Esophagus muscularis mucosa (tissue), 4 donors: Measurements from ENCODE around the gene MNT. TPM values are rescaled to one million over a fixed set of nuclear protein-coding genes. Genes with fewer than 3 reads are reported as not detected.
A peak's percentile ranks its signal among the peaks of the same experiment; 100 is the strongest.

Source experiments
- DNase-seq: peaks from one replicate; pipeline ENCODE4 v3.0.0-alpha.2; 2017; ENCODE audit errors: extremely low spot score
- H3K27ac ChIP-seq, 4 donors: fragments of 200-600 bp; sonication (generic); replicated peaks in 1 of 4; 1 replicate in 3 of 4; 2 replicates in 1 of 4; pipeline ENCODE4 v1.5.1; 2016 to 2019; ENCODE audit warnings: mild to moderate bottlenecking in 1 of 4
- H3K27me3 ChIP-seq, 4 donors: fragments of 200-600 bp; sonication (generic); one replicate each; pipeline versions ENCODE4 v1.5.1 to v1.6.0; 2016 to 2019
- H3K36me3 ChIP-seq, 4 donors: fragments of 200-600 bp; sonication (generic); one replicate each; pipeline ENCODE4 v1.5.1; 2016 to 2019
- H3K4me1 ChIP-seq, 4 donors: fragments of 200-600 bp; sonication (generic); one replicate each; pipeline ENCODE4 v1.5.1; 2016 to 2019
- H3K4me3 ChIP-seq, 4 donors: fragments of 200-600 bp; sonication (generic); 1 replicate in 2 of 4; 2 replicates in 2 of 4; pipeline ENCODE4 v1.5.1; 2016 to 2019; ENCODE audit warnings: mild to moderate bottlenecking in 4 of 4, moderate library complexity in 1 of 4
- H3K9me3 ChIP-seq, 4 donors: fragments of 200-600 bp; sonication (generic); 1 replicate in 3 of 4; 2 replicates in 1 of 4; pipeline ENCODE4 v1.5.1; 2016 to 2019
- EP300 ChIP-seq: sonication (generic); formaldehyde crosslinking; IDR thresholded peaks from one replicate; pipeline ENCODE4 v1.6.1; 2017; ENCODE audit warnings: antibody characterized with exemption
- POLR2A ChIP-seq: fragments of 450-650 bp; IDR thresholded peaks from one replicate; pipeline ENCODE4 v1.6.1; 2017; ENCODE audit warnings: antibody characterized with exemption, moderate library complexity, mild to moderate bottlenecking, low read depth
- POLR2AphosphoS5 ChIP-seq, 2 donors: sonication (generic); formaldehyde crosslinking; IDR thresholded peaks; one replicate each; pipeline ENCODE4 v1.6.1; 2017; ENCODE audit warnings: antibody characterized with exemption in 2 of 2
- WGBS: methylation state at CpG from one replicate; pipeline ENCODE4 v1.1.5; 2018; 5-methylcytosine and 5-hydroxymethylcytosine counted together
- intact Hi-C: fragments of 100-400 bp; cut with DNase I; formaldehyde crosslinking; loops from one replicate; pipeline ENCODE4 v1.15.1; 2023
- total RNA-seq, 4 donors: library from RNA; depleted of rRNA; stranded (reverse); fragments of >200 nt; gene quantifications; one replicate each; pipeline versions ENCODE4 v1.1.0 to v1.2.1, GENCODE V29; 2016
- TF ChIP-seq, protein P1 (sequence below), 3 experiments: fragments of 200-600 bp in 2 of 3; fragments of 450-650 bp in 1 of 3; sonication (generic) in 2 of 3; IDR thresholded peaks; one replicate each; pipeline ENCODE4 v1.5.1; 2017 to 2019; ENCODE audit warnings: antibody characterized with exemption in 3 of 3, mild to moderate bottlenecking in 2 of 3, moderate library complexity in 1 of 3

The MNT gene
- total RNA-seq, 4 donors from 2014 or later = 10.8 to 17.4 (median 13.8) TPM

DNA sequence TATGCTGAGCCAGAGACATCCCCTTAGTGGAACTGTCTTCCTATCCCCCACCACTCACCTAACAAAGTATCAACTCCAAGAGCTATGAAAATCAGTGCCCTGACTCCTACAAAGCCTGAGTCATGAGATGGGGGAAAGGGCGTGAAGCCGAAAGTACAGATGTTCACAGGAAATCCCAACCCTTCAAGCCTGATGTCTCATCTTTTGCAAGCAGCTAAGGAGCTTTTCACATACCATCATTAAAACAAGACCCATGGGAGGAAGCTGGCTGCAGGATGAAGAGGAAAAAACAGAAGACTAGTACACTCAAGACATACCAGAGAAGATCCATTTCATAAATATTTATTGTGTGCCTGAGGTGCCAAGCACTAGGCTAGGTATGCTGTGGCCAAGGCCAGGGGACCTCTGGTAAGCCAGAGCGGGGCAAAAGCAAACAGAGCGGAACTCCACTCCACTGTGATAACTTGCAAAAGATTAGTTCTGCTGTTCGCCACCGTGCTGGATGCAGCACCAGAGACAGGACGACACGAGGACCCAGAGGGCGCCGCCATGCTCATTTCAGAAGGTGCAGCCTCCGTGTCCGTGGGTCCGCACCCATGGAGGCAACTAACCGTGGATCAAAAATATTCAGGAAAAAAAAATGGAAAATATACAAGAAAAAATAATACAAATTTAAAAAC, 4.5 kb upstream of the MNT start:
- intact Hi-C loops = loop anchor here (5.0 kb wide), 1 partner anchor 68 kb away; the partner anchor contains the start of genes SGSM2 and TSR1
- peak overlapping the region; percentile 98 to 100 (median 100) for H3K27ac ChIP-seq
- TF ChIP-seq EP300 (no peak), POLR2AphosphoS5 (IDR thresholded peaks at IDR 0.05) (peak in 1 of 2 donors; percentile 22)
- H3K4me1 ChIP-seq = peaks cover 51 to 61% (median 57%) of the 10 kb centered on the region in 4 donors
- no peaks in the 10 kb centered on the region for H3K27me3 ChIP-seq
- WGBS = 75% methylated on average over 14 of the region's 14 CpGs
- DNase-seq = no peak
- H3K9me3 ChIP-seq = no peaks in the 10 kb centered on the region
- H3K36me3 ChIP-seq = no peaks in the 10 kb centered on the region
- H3K4me3 ChIP-seq = no peak overlapping the region

DNA sequence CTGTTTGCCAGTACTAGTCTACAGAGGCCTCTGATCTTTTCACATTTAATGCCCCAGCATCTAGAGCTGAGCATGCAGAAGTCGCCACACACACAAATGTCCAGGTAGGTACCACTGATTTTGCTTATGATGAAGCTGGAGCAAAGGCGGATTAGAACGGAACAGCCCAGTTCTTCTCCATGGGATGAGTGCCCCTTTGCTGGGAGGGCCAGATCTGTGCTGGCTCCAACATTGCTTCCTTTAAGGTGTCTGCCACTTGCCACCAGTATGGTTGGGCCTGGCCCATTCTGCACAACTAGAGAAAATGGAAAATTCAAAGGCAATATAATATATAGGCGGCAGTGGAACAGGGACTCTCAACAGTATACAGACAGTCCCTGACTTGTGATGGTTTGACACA, 2.2 kb upstream of the MNT start:
- no peak overlapping the region for H3K4me3 ChIP-seq
- 97% methylated on average over 4 of the region's 4 CpGs for WGBS
- no peak for DNase-seq

DNA sequence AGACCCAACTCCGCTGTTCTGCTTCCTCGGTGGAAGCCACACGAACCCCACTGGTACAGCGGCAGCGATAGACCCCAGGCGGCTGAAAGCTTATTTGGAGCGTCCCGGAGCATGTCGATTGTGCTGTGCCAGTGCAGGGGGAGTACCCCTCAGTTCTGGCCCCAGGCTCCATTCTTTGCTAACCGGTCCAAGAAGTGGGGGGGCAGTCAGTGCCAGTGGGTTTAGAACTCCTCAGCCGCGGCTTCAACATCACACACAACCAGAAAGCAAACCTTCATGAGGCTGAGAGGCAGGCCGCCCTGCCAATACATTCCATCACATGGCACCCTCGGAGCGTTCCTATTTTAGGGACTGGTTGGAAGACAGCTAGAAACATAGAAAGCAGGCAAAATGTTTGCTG, 1.7 kb upstream of the MNT start:
- Histone ChIP-seq H3K4me3 (peak overlapping the region; percentile 75 to 100 (median 96)), H3K36me3 (no peaks in the 10 kb centered on the region), H3K4me1 (peaks cover 67 to 76% (median 71%) of the 10 kb centered on the region in 4 donors), H3K9me3 (no peaks in the 10 kb centered on the region), H3K27me3 (no peaks in the 10 kb centered on the region), H3K27ac (peak overlapping the region; percentile 98 to 100 (median 100))
- TF ChIP-seq, protein P1, sequence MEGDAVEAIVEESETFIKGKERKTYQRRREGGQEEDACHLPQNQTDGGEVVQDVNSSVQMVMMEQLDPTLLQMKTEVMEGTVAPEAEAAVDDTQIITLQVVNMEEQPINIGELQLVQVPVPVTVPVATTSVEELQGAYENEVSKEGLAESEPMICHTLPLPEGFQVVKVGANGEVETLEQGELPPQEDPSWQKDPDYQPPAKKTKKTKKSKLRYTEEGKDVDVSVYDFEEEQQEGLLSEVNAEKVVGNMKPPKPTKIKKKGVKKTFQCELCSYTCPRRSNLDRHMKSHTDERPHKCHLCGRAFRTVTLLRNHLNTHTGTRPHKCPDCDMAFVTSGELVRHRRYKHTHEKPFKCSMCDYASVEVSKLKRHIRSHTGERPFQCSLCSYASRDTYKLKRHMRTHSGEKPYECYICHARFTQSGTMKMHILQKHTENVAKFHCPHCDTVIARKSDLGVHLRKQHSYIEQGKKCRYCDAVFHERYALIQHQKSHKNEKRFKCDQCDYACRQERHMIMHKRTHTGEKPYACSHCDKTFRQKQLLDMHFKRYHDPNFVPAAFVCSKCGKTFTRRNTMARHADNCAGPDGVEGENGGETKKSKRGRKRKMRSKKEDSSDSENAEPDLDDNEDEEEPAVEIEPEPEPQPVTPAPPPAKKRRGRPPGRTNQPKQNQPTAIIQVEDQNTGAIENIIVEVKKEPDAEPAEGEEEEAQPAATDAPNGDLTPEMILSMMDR (IDR thresholded peaks at IDR 0.05) = no peak
- peak in 1 of 2 donors; percentile 12 for TF ChIP-seq POLR2AphosphoS5 (IDR thresholded peaks at IDR 0.05)
- intact Hi-C loops = no loop called here
- 28% methylated on average over 12 of the region's 15 CpGs for WGBS
- no peak for DNase-seq

More for the DNA sequence above, 2.2 kb upstream of the MNT start:
- H3K4me1 ChIP-seq = peaks cover 63 to 73% (median 68%) of the 10 kb centered on the region in 4 donors
- H3K9me3 ChIP-seq = no peaks in the 10 kb centered on the region
- intact Hi-C loops = no loop called here
- no peaks in the 10 kb centered on the region for H3K27me3 ChIP-seq
- no peaks in the 10 kb centered on the region for H3K36me3 ChIP-seq
- H3K27ac ChIP-seq = peak overlapping the region; percentile 98 to 100 (median 100)
- TF ChIP-seq, protein P1 (IDR thresholded peaks at IDR 0.05) = no peak
- TF ChIP-seq EP300 = no peak
- no peak for TF ChIP-seq POLR2A
- TF ChIP-seq POLR2AphosphoS5 (IDR thresholded peaks at IDR 0.05) = no peak

DNA sequence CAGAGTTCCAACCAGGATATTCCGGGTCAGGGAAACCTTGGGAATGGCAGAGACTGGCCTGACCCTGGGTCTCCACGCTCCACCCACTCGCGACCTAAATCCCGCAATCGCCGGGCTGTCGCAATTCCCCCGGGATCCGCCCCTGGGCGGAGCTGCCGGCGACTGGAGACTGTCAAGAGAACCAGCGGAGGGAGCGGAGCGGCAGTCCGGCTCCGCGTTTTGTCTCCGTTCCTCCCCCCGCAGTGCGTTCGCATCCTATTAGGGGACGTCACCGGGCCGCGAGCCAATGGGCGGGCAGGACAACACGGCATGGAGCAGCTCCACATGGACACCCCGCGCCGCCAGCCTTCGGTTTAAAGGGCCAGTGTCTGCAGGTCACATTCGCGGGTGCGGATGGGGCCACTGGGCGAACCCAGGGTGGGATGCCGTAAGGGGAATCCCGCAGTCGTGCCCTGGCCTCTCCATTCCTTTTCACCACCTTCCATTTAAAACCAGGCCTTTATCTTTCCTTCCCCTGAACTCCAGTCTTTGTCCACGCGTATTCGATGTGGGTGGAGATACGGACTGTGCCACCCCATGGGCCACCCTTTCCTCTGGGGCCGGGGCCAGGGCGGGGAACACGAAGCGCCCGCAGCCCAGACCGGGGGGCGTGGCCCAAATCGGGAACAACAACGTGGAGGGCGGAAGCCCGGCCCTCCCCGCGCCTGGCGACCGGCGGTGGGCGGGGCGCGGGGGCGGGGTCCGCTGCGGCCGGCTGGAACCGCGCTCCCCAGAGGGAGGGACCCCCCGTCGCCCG, 764 bp upstream of the MNT start:
- Histone ChIP-seq H3K4me3 (peak overlapping the region; percentile 75 to 100 (median 96)), H3K9me3 (no peaks in the 10 kb centered on the region), H3K27me3 (no peaks in the 10 kb centered on the region), H3K36me3 (no peaks in the 10 kb centered on the region), H3K27ac (peak overlapping the region; percentile 98 to 100 (median 100)), H3K4me1 (peaks cover 64 to 76% (median 71%) of the 10 kb centered on the region in 4 donors)
- peak; percentile 100 for DNase-seq
- WGBS = 0% methylated on average over 16 of the region's 72 CpGs
- intact Hi-C loops = no loop called here
- TF ChIP-seq EP300 (no peak), POLR2AphosphoS5 (IDR thresholded peaks at IDR 0.05) (peak in 1 of 2 donors; percentile 97), POLR2A (peak; percentile 5)
- TF ChIP-seq, protein P1 (IDR thresholded peaks at IDR 0.05) = no peak

- Histone ChIP-seq H3K27ac (peak overlapping the region; percentile 98 to 100 (median 100)), H3K9me3 (no peaks in the 10 kb centered on the region), H3K27me3 (no peaks in the 10 kb centered on the region), H3K36me3 (no peaks in the 10 kb centered on the region), H3K4me3 (peak overlapping the region; percentile 75 to 100 (median 96)), H3K4me1 (peaks cover 64 to 76% (median 71%) of the 10 kb centered on the region in 4 donors)
- no peak for TF ChIP-seq POLR2A
- TF ChIP-seq, protein P1 (IDR thresholded peaks at IDR 0.05) = no peak
- no peak for TF ChIP-seq EP300
- no peak for TF ChIP-seq POLR2AphosphoS5 (IDR thresholded peaks at IDR 0.05)
- DNase-seq = no peak
- intact Hi-C loops = no loop called here
- 2% methylated on average over 40 of the region's 43 CpGs for WGBS
Observed at GRCh38 chr17:2400474-2400866, 390 bp downstream of the MNT start.
